Neuronal stem cell (in vitro differentiated cells): ENCODE data around the gene CACNA1I.

ENCODE experiments used
- DNase-seq: peaks from one replicate; pipeline ENCODE4 v3.0.0-alpha.2; 2013; ENCODE audit warnings: low spot score
- H2AFZ ChIP-seq: one replicate; pipeline ENCODE4 v1.6.1; 2013; ENCODE audit warnings: mild to moderate bottlenecking, low read length, inconsistent platforms
- H2AK5ac ChIP-seq: 2 replicates; pipeline ENCODE4 v1.6.1; 2013; ENCODE audit warnings: low read depth, mild to moderate bottlenecking, inconsistent platforms, low read length, moderate library complexity, mixed read lengths
- H2BK120ac ChIP-seq: 2 replicates; pipeline ENCODE4 v1.6.1; 2013; ENCODE audit warnings: low read depth, mild to moderate bottlenecking, inconsistent platforms, low read length, moderate library complexity, mixed read lengths
- H2BK12ac ChIP-seq: one replicate; pipeline ENCODE4 v1.6.1; 2013; ENCODE audit warnings: low read length, inconsistent platforms
- H2BK15ac ChIP-seq: 2 replicates; pipeline ENCODE4 v1.6.1; 2013; ENCODE audit warnings: mild to moderate bottlenecking, low read length, inconsistent platforms, mixed read lengths
- H2BK5ac ChIP-seq: one replicate; pipeline ENCODE4 v1.6.1; 2013; ENCODE audit warnings: inconsistent platforms, mild to moderate bottlenecking, low read length, moderate library complexity
- H3K14ac ChIP-seq: one replicate; pipeline ENCODE4 v1.6.1; 2013; ENCODE audit warnings: low read length, inconsistent platforms
- H3K18ac ChIP-seq: 2 replicates; pipeline ENCODE4 v1.6.1; 2013; ENCODE audit warnings: low read length, inconsistent platforms
- H3K23ac ChIP-seq: 2 replicates; pipeline ENCODE4 v1.6.1; 2013; ENCODE audit warnings: low read depth, mild to moderate bottlenecking, mixed read lengths, low read length, inconsistent platforms; ENCODE audit not compliant: poor library complexity
- H3K27ac ChIP-seq: replicated peaks from 3 replicates; pipeline ENCODE4 v1.5.1; 2013; ENCODE audit warnings: low read length, inconsistent platforms
- H3K27me3 ChIP-seq, 3 experiments: 2 replicates each; pipeline ENCODE4 v1.6.1; 2013; ENCODE audit warnings: low read length in 3 of 3, mild to moderate bottlenecking in 2 of 3, inconsistent platforms in 1 of 3, low read depth in 1 of 3, mixed read lengths in 1 of 3, moderate library complexity in 1 of 3; ENCODE audit not compliant: control insufficient read depth in 3 of 3, insufficient read depth in 3 of 3
- H3K36me3 ChIP-seq, 2 donors: replicated peaks in 1 of 2; 2 replicates each; pipeline ENCODE4 v1.6.1; 2013; ENCODE audit warnings: low read length in 2 of 2; ENCODE audit not compliant: control insufficient read depth in 2 of 2, insufficient read depth in 2 of 2
- H3K4ac ChIP-seq: 2 replicates; pipeline ENCODE4 v1.6.1; 2013; ENCODE audit warnings: inconsistent platforms, mild to moderate bottlenecking, low read length, moderate library complexity
- H3K4me1 ChIP-seq, 2 donors: 1 replicate in 1 of 2; 2 replicates in 1 of 2; pipeline ENCODE4 v1.6.1; 2013; ENCODE audit warnings: low read length in 2 of 2, low read depth in 1 of 2; ENCODE audit not compliant: control insufficient read depth in 2 of 2, insufficient read depth in 1 of 2
- H3K4me2 ChIP-seq: one replicate; pipeline ENCODE4 v1.6.1; 2013; ENCODE audit warnings: mild to moderate bottlenecking, low read length, inconsistent platforms; ENCODE audit not compliant: insufficient read depth, poor library complexity, severe bottlenecking
- H3K4me3 ChIP-seq, 2 donors: 2 replicates each; pipeline ENCODE4 v1.5.1; 2013; ENCODE audit warnings: low read length in 2 of 2, mild to moderate bottlenecking in 2 of 2, inconsistent platforms in 1 of 2, moderate library complexity in 1 of 2
- H3K79me1 ChIP-seq: one replicate; pipeline ENCODE4 v1.6.1; 2013; ENCODE audit warnings: low read depth, mild to moderate bottlenecking, inconsistent platforms, low read length, moderate library complexity
- H3K9ac ChIP-seq: one replicate; pipeline ENCODE4 v1.6.1; 2013; ENCODE audit warnings: mild to moderate bottlenecking, low read depth, low read length, inconsistent platforms; ENCODE audit not compliant: poor library complexity
- H3K9me3 ChIP-seq, 2 donors: replicated peaks in 1 of 2; 2 replicates each; pipeline versions ENCODE3 to v1.6.1; 2013; ENCODE audit warnings: low read length in 2 of 2, mild to moderate bottlenecking in 2 of 2, inconsistent platforms in 1 of 2, low read depth in 1 of 2, mixed read lengths in 1 of 2, moderate library complexity in 1 of 2; ENCODE audit not compliant: control insufficient read depth in 2 of 2, insufficient read depth in 1 of 2
- H4K8ac ChIP-seq: one replicate; pipeline ENCODE4 v1.6.1; 2013; ENCODE audit warnings: low read depth, mild to moderate bottlenecking, inconsistent platforms, low read length, moderate library complexity
- H4K91ac ChIP-seq: one replicate; pipeline ENCODE4 v1.6.1; 2013; ENCODE audit warnings: low read length, low read depth, mild to moderate bottlenecking, inconsistent platforms; ENCODE audit not compliant: poor library complexity
- WGBS, 2 donors: extraction: QIAGEN DNeasy Blood & Tissue Kit; methylation state at CpG; one replicate each; pipeline ENCODE4 v1.1.7; 2013; ENCODE audit warnings: missing lambda C conversion rate in 2 of 2, mixed read lengths in 1 of 2; ENCODE audit not compliant: insufficient read length in 2 of 2, insufficient replicate concordance in 1 of 2; ENCODE audit errors: extremely low coverage in 2 of 2; 5-methylcytosine and 5-hydroxymethylcytosine counted together

Gene CACNA1I

GRCh38 chr22:39707816-39708215 is 137.3 kb downstream of the CACNA1I start:
- no CpG with 5 or more reads among the region's 5 CpGs for WGBS, 2 donors
- Histone ChIP-seq H2BK5ac (peak overlapping the region; percentile 79), H2BK120ac (no peak overlapping the region), H3K18ac (no peak overlapping the region), H2BK15ac (peak overlapping the region; percentile 82), H3K9me3 (no peaks in the 10 kb centered on the region), H2BK12ac (no peak overlapping the region), H2AFZ (no peak overlapping the region), H3K23ac (no peak overlapping the region), H3K9ac (no peak overlapping the region), H3K14ac (no peak overlapping the region), H3K4ac (no peak overlapping the region), H3K36me3 (no peaks in the 10 kb centered on the region), H3K4me3 (no peak overlapping the region), H2AK5ac (no peak overlapping the region), H3K4me1 (peaks cover 2 to 26% of the 10 kb centered on the region in 2 donors), H4K8ac (no peak overlapping the region), H4K91ac (no peak overlapping the region), H3K79me1 (no peaks in the 10 kb centered on the region), H3K4me2 (no peak overlapping the region), H3K27me3 (peaks cover 0 to 16% (median 0%) of the 10 kb centered on the region in 3 experiments), H3K27ac (no peak overlapping the region)
- DNase-seq, result no peak

GRCh38 chr22:39710380-39711150 is 140.0 kb downstream of the CACNA1I start:
- no peak overlapping the region for H2BK5ac ChIP-seq
- H3K4ac ChIP-seq, result no peak overlapping the region
- no CpG with 5 or more reads among the region's 15 CpGs for WGBS, 2 donors

GRCh38 chr22:39712081-39712480 is 141.5 kb downstream of the CACNA1I start:
- Histone ChIP-seq H3K14ac (no peak overlapping the region), H3K4me2 (no peak overlapping the region), H3K18ac (peak overlapping the region; percentile 49), H2BK12ac (no peak overlapping the region), H3K27me3 (peaks cover 0 to 21% (median 0%) of the 10 kb centered on the region in 3 experiments), H3K79me1 (no peaks in the 10 kb centered on the region), H4K91ac (no peak overlapping the region), H3K4me1 (peaks cover 0 to 22% of the 10 kb centered on the region in 2 donors), H3K23ac (no peak overlapping the region), H2AK5ac (no peak overlapping the region), H3K9me3 (no peaks in the 10 kb centered on the region), H2BK120ac (no peak overlapping the region), H4K8ac (no peak overlapping the region), H2AFZ (no peak overlapping the region), H3K36me3 (no peaks in the 10 kb centered on the region), H3K27ac (no peak overlapping the region), H2BK5ac (no peak overlapping the region), H2BK15ac (no peak overlapping the region), H3K4ac (no peak overlapping the region), H3K4me3 (peak overlapping the region in 1 of 2 donors; percentile 9), H3K9ac (no peak overlapping the region)
- DNase-seq, result no peak
- no CpG with 5 or more reads among the region's 1 CpG for WGBS, 2 donors

More at GRCh38 chr22:39710380-39711150, 140.0 kb downstream of the CACNA1I start:
- no peak overlapping the region for H3K14ac ChIP-seq
- H3K23ac ChIP-seq, result no peak overlapping the region
- H3K27ac ChIP-seq, result no peak overlapping the region
- H3K9ac ChIP-seq, result no peak overlapping the region
- no peaks in the 10 kb centered on the region for H3K9me3 ChIP-seq
- no peak overlapping the region for H2BK15ac ChIP-seq
- no peak overlapping the region for H2BK12ac ChIP-seq
- no peak overlapping the region for H4K8ac ChIP-seq
- H3K4me2 ChIP-seq, result no peak overlapping the region
- no peak overlapping the region for H2AFZ ChIP-seq
- H3K4me3 ChIP-seq, result no peak overlapping the region
- peaks cover 2 to 28% of the 10 kb centered on the region in 2 donors for H3K4me1 ChIP-seq
- peaks cover 0 to 21% (median 0%) of the 10 kb centered on the region in 3 experiments for H3K27me3 ChIP-seq
- no peaks in the 10 kb centered on the region for H3K36me3 ChIP-seq
- no peak for DNase-seq
- no peak overlapping the region for H2BK120ac ChIP-seq
- H2AK5ac ChIP-seq, result no peak overlapping the region
- no peaks in the 10 kb centered on the region for H3K79me1 ChIP-seq
- H4K91ac ChIP-seq, result no peak overlapping the region
- H3K18ac ChIP-seq, result no peak overlapping the region

GRCh38 chr22:39712751-39713525 is 142.4 kb downstream of the CACNA1I start:
- H3K79me1 ChIP-seq, result no peaks in the 10 kb centered on the region
- WGBS, 2 donors, result no CpG with 5 or more reads among the region's 18 CpGs
- H3K4ac ChIP-seq, result no peak overlapping the region
- H3K4me2 ChIP-seq, result no peak overlapping the region
- no peak overlapping the region for H3K9ac ChIP-seq
- no peaks in the 10 kb centered on the region for H3K36me3 ChIP-seq
- peak overlapping the region; percentile 4 for H3K18ac ChIP-seq
- H4K91ac ChIP-seq, result no peak overlapping the region
- H2BK15ac ChIP-seq, result no peak overlapping the region
- H3K9me3 ChIP-seq, result no peaks in the 10 kb centered on the region
- no peak overlapping the region for H3K4me3 ChIP-seq
- H3K14ac ChIP-seq, result no peak overlapping the region
- DNase-seq, result no peak
- H2AFZ ChIP-seq, result no peak overlapping the region
- H3K23ac ChIP-seq, result no peak overlapping the region
- H2BK120ac ChIP-seq, result no peak overlapping the region
- H2BK12ac ChIP-seq, result no peak overlapping the region
- peaks cover 3 to 24% of the 10 kb centered on the region in 2 donors for H3K4me1 ChIP-seq
- H4K8ac ChIP-seq, result no peak overlapping the region
- H2BK5ac ChIP-seq, result peak overlapping the region; percentile 22
- peak overlapping the region; percentile 31 for H3K27ac ChIP-seq
- no peak overlapping the region for H2AK5ac ChIP-seq
- H3K27me3 ChIP-seq, result peaks cover 0 to 15% (median 0%) of the 10 kb centered on the region in 3 experiments
